MM.1S (cell line): ENCODE results near the gene SLCO3A1.

Source experiments
- DNase-seq: peaks from one replicate; pipeline ENCODE4 v3.0.0-alpha.2; 2015
- H2AFZ ChIP-seq: fragments of 300-600 bp; sonication (generic); 2 replicates; pipeline ENCODE4 v1.6.0; 2016; ENCODE audit warnings: antibody characterized with exemption, low read length
- H3F3A ChIP-seq: fragments of 300-600 bp; sonication (generic); 2 replicates; pipeline ENCODE4 v1.6.1; 2016; ENCODE audit warnings: mild to moderate bottlenecking, antibody characterized with exemption, low read length, moderate library complexity, mixed read lengths; ENCODE audit not compliant: insufficient read depth
- H3K27ac ChIP-seq: fragments of 300-600 bp; sonication (generic); 2 replicates; pipeline ENCODE4 v1.5.1; 2016; ENCODE audit warnings: mild to moderate bottlenecking, low read length
- H3K27me3 ChIP-seq: fragments of 300-600 bp; sonication (generic); replicated peaks from 2 replicates; pipeline ENCODE4 v1.6.0; 2016; ENCODE audit warnings: low read length; ENCODE audit not compliant: insufficient read depth
- H3K36me3 ChIP-seq: fragments of 300-600 bp; sonication (generic); replicated peaks from 2 replicates; pipeline ENCODE4 v1.6.1; 2016; ENCODE audit warnings: mild to moderate bottlenecking, low read length, mixed read lengths; ENCODE audit not compliant: insufficient read depth
- H3K4me1 ChIP-seq: fragments of 300-600 bp; sonication (generic); 2 replicates; pipeline ENCODE4 v1.6.1; 2016; ENCODE audit warnings: low read length, mixed read lengths
- H3K4me2 ChIP-seq: fragments of 300-600 bp; sonication (generic); 2 replicates; pipeline ENCODE4 v1.6.0; 2016; ENCODE audit warnings: low read depth, low read length
- H3K4me3 ChIP-seq: fragments of 300-600 bp; sonication (generic); 2 replicates; pipeline ENCODE4 v1.5.1; 2016; ENCODE audit warnings: low read length, mixed read lengths
- H3K79me2 ChIP-seq: fragments of 300-600 bp; sonication (generic); 2 replicates; pipeline ENCODE4 v1.6.1; 2016; ENCODE audit warnings: mixed run types, low read length, mixed read lengths
- H3K9ac ChIP-seq: fragments of 300-600 bp; sonication (generic); 2 replicates; pipeline ENCODE4 v1.6.1; 2016; ENCODE audit warnings: low read length, mixed read lengths
- H3K9me2 ChIP-seq: fragments of 300-600 bp; sonication (generic); replicated peaks from 2 replicates; pipeline ENCODE4 v1.6.1; 2016; ENCODE audit warnings: mild to moderate bottlenecking, low read length, mixed read lengths; ENCODE audit not compliant: insufficient read depth
- H3K9me3 ChIP-seq: fragments of 300-600 bp; sonication (generic); replicated peaks from 2 replicates; pipeline ENCODE4 v1.6.1; 2016; ENCODE audit warnings: mild to moderate bottlenecking, low read length, mixed read lengths; ENCODE audit not compliant: insufficient read depth
- H4K20me1 ChIP-seq: fragments of 300-600 bp; sonication (generic); 2 replicates; pipeline ENCODE4 v1.6.1; 2016; ENCODE audit warnings: mild to moderate bottlenecking, low read length, moderate library complexity, mixed read lengths; ENCODE audit not compliant: insufficient read depth
- CTCF ChIP-seq: fragments of 300-600 bp; sonication (generic); IDR thresholded peaks from 2 replicates; pipeline ENCODE4 v1.5.1; 2016; ENCODE audit warnings: antibody characterized with exemption, low read length, mixed read lengths
- EZH2 ChIP-seq: fragments of 300-600 bp; sonication (generic); optimal IDR thresholded peaks from 2 replicates; pipeline ENCODE3; 2017; ENCODE audit warnings: low read depth, mild to moderate bottlenecking, antibody characterized with exemption, low read length, mixed read lengths
- EZH2phosphoT487 ChIP-seq: fragments of 300-600 bp; sonication (generic); IDR thresholded peaks from 2 replicates; pipeline ENCODE4 v1.6.1; 2018; ENCODE audit warnings: antibody characterized with exemption, low read length

The SLCO3A1 gene

GRCh38 chr15:91992945-91993344 is 139.4 kb downstream of the SLCO3A1 start:
- Histone ChIP-seq H3K9me3 (no peaks in the 10 kb centered on the region), H3K27me3 (no peaks in the 10 kb centered on the region), H3K36me3 (no peaks in the 10 kb centered on the region), H4K20me1 (no peaks in the 10 kb centered on the region), H3K9ac (no peak overlapping the region), H2AFZ (no peak overlapping the region), H3K79me2 (no peaks in the 10 kb centered on the region), H3K27ac (no peak overlapping the region), H3K4me3 (no peak overlapping the region), H3K4me2 (no peak overlapping the region), H3K4me1 (no peaks in the 10 kb centered on the region), H3K9me2 (no peaks in the 10 kb centered on the region), H3F3A (no peaks in the 10 kb centered on the region)
- no peak for TF ChIP-seq CTCF
- no peak for TF ChIP-seq EZH2
- TF ChIP-seq EZH2phosphoT487, result no peak
- DNase-seq, result no peak

GRCh38 chr15:91995146-91995545 is 141.6 kb downstream of the SLCO3A1 start:
- no peak overlapping the region for H3K27ac ChIP-seq
- H3K4me1 ChIP-seq, result no peaks in the 10 kb centered on the region
- no peak for DNase-seq
- TF ChIP-seq EZH2, result no peak
- no peak for TF ChIP-seq CTCF
- TF ChIP-seq EZH2phosphoT487, result no peak
- H3F3A ChIP-seq, result no peaks in the 10 kb centered on the region
- H3K4me2 ChIP-seq, result no peak overlapping the region
- no peak overlapping the region for H2AFZ ChIP-seq
- H3K9me3 ChIP-seq, result no peaks in the 10 kb centered on the region
- no peaks in the 10 kb centered on the region for H3K9me2 ChIP-seq
- no peaks in the 10 kb centered on the region for H3K27me3 ChIP-seq
- no peaks in the 10 kb centered on the region for H4K20me1 ChIP-seq
- no peak overlapping the region for H3K4me3 ChIP-seq
- H3K9ac ChIP-seq, result no peak overlapping the region
- H3K36me3 ChIP-seq, result no peaks in the 10 kb centered on the region
- H3K79me2 ChIP-seq, result no peaks in the 10 kb centered on the region

GRCh38 chr15:91997163-91997562 is 143.7 kb downstream of the SLCO3A1 start:
- H3K79me2 ChIP-seq, result no peaks in the 10 kb centered on the region

More at GRCh38 chr15:91997163-91997562, 143.7 kb downstream of the SLCO3A1 start:
- Histone ChIP-seq H2AFZ (no peak overlapping the region), H3K4me3 (no peak overlapping the region), H4K20me1 (no peaks in the 10 kb centered on the region), H3K27ac (no peak overlapping the region), H3K9me3 (no peaks in the 10 kb centered on the region), H3K4me2 (no peak overlapping the region), H3F3A (no peaks in the 10 kb centered on the region), H3K9me2 (no peaks in the 10 kb centered on the region), H3K36me3 (no peaks in the 10 kb centered on the region), H3K27me3 (no peaks in the 10 kb centered on the region), H3K9ac (no peak overlapping the region), H3K4me1 (no peaks in the 10 kb centered on the region)
- DNase-seq, result no peak
- no peak for TF ChIP-seq EZH2phosphoT487
- no peak for TF ChIP-seq EZH2
- TF ChIP-seq CTCF, result no peak
